ENCODE measurements around the gene CLIP1.
"Not testable (repeated sequence)": the region's sequence is repeated elsewhere in the genome, so short reads cannot be mapped to it uniquely, and the experiment has no call there.

Gene CLIP1

GRCh38 chr12:122459211-122459610 is 36.7 kb upstream of the CLIP1 start:
- no peak for TF ChIP-seq CTCF (IDR thresholded peaks at IDR 0.05; ENCODE audit: low read depth, low read length)
- DNase-seq (ENCODE audit: extremely low read depth, low read depth), result no peak

DNA sequence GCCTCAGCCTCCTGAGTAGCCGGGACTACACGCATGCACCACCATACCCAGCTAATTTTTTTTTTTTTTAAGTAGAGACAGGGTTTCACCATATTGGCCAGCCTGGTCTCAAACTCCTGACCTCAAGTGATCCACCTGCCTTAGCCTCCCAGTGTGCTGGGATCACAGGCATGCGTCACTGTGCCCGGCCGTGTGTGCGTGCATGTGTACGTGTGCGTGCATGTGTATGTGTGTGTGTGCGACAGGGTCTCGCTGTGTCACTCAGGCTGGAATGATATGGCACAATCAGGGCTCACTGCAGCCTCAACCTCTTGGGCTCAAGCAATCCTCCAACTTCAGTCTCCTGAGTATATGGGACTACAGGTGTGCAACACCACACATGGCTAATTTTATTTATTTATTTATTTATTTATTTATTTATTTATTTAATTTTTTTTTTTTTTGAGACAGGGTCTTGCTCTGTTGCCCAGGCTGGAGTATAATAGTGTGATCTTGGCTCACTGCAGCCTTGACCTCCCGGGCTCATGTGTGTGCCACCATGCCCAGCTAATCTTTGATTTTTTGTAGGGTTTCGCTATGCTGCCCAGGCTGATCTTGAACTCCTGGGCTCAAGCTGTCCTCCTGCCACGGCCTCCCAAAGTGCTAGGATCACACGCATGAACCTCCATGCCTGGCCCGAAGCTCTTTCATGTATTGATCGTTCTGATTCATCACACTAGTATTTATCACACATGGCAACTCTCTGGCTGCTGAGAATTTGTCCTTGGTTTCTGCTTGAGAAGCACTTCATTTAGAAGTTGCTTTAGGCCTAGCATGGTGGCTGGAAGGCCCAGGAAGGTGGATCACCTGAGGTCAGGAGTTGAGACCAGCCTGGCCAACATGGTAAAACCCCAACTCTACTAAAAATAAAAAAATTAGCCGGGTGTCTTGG is 35.9 kb upstream of the CLIP1 start:
- no peak for TF ChIP-seq CTCF (IDR thresholded peaks at IDR 0.05; ENCODE audit: low read depth, low read length)

DNA sequence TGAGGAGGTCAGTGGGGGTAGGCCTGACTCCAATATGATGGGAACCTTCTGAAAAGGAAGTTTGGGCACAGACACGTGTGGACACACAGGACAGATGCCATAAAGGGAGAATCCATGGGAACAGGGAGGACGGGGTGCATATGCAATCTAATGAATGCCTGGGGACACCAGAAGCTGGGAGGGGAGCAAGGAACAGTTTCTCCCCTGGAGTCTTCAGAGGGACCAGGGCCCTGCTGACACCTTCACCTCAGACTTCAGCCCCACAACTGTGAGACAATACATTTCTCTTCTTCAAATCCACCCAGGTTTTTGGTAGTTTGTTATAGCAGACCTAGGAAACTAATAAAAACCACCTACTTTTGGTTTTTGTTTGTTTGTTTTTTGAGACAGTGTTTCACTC is 35.2 kb upstream of the CLIP1 start:
- DNase-seq (ENCODE audit: extremely low read depth, low read depth), result no peak
- TF ChIP-seq CTCF (IDR thresholded peaks at IDR 0.05; ENCODE audit: low read depth, low read length), result no peak

More for the DNA sequence above, 35.9 kb upstream of the CLIP1 start:
- no peak for DNase-seq (ENCODE audit: extremely low read depth, low read depth)

- DNase-seq (ENCODE audit: extremely low read depth, low read depth), result no peak
- no peak for TF ChIP-seq CTCF (IDR thresholded peaks at IDR 0.05; ENCODE audit: low read depth, low read length)
Measured at GRCh38 chr12:122454739-122455138, 32.3 kb upstream of the CLIP1 start.

DNA sequence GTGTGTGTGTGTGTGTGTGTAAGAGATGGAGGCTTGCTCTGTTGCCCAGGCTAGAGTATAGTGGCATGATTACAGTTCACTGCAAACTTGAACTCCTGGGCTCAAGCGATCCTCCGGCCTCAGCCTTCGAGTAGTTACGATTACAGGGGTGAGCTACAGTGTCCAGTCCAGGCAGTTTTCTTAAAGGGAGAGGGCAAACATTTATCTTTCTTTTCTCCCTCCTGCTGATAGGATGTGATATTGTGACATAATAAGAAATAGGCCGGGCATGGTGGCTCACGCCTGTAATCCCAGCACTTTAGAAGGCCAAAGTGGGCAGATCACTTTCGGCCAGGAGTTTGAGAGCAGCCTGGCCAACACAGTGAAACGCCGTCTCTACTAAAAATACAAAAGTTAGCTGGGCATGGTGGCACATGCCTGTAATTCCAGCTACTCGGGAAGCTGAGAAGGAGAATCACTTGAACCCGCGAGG is 31.8 kb upstream of the CLIP1 start:
- no peak for TF ChIP-seq CTCF (IDR thresholded peaks at IDR 0.05; ENCODE audit: low read depth, low read length)
- DNase-seq (ENCODE audit: extremely low read depth, low read depth), result no peak

DNA sequence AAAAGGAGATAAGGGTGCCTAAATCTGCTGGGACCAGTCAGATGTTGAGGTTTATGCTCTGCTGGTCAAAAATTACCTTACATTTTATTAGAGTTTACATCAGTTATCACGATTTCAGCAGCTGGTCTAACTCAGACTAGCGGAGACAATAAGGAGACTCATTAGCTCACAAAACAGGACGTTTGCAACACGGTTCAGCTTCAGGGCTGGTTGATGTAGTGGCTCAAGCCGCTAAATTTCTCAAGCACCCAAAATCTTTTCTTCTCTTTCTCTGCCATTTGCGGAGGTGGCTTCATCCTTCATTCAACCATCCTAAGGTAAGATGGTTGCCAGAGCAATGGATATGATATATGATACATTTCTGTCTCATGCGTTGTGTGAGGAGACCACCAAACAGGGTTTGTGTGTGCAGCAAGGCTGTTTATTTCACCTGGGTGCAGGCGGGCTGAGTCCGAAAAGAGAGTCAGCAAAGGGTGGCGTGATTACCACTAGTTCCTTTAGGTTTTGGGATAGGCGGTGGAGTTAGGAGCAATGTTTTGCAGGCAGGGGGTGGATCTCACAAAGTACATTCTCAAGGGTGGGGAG is 30.3 kb upstream of the CLIP1 start:
- no peak for DNase-seq (ENCODE audit: extremely low read depth, low read depth)
- no peak for TF ChIP-seq CTCF (IDR thresholded peaks at IDR 0.05; ENCODE audit: low read depth, low read length)

GRCh38 chr12:122449317-122449716 is 26.8 kb upstream of the CLIP1 start:
- no peak for TF ChIP-seq CTCF (IDR thresholded peaks at IDR 0.05; ENCODE audit: low read depth, low read length)
- peak; percentile 38 for DNase-seq (ENCODE audit: extremely low read depth, low read depth)

DNA sequence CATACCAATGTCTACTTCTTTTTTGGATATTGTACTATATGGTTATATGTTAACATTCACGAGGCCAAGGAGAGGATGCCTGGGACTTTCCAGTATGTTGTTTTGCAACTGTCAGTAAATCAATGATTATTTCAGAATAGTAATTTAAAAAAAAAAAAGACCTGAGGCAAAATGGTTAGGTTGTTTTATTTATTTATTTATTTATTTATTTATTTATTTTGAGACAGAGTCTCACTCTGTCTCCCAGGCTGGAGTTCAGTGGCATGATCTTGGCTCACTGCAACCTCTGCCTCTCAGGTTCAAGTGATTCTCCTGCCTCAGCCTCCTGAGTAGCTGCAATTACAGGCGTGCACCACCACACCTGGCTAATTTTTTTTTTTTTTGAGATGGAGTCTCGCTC is 25.4 kb upstream of the CLIP1 start:
- DNase-seq (ENCODE audit: extremely low read depth, low read depth), result not testable (repeated sequence)

GRCh38 chr12:122446390-122446789 is 23.9 kb upstream of the CLIP1 start:
- not testable (repeated sequence) for DNase-seq (ENCODE audit: extremely low read depth, low read depth)

DNA sequence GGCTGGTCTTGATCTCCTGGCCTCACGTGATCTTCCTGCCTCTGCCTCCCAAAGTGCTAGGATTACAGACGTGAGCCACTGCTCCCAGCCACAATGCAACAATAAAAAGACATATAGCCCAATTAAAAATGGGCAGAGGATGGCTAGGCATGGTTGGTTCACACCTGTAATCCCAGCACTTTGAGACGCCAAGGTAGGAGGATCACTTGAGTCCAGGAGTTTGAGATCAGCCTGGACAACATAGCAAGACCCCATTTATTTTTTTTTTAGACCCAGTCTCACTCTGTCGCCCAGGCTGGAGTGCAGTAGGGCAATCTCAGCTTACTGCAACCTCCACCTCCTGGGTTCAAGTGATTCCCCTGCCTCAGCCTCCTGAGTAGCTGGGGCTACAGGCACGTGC is 21.6 kb upstream of the CLIP1 start:
- not testable (repeated sequence) for DNase-seq (ENCODE audit: extremely low read depth, low read depth)

DNA sequence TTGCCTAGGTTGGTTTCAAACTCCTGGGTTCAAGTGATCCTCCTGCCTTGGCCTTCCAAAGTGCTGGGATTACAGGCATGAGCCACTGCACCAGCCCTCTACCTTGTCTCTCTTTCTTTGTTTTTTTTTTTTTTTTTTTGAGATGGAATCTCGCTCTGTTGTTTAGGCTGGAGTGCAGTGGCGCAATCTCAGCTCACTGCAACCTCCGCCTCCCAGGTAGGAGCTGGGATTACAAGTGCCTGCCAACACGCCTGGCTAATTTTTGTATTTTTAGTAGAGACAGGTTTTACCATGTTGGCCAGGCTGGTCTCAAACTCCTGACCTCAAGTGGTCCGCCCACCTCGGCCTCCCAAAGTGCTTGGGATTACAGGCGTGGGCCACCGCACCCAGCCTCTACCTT is 16.4 kb upstream of the CLIP1 start:
- not testable (repeated sequence) for DNase-seq (ENCODE audit: extremely low read depth, low read depth)
